ENCODE data around the gene RASA2. TPM values are rescaled to one million over a fixed set of nuclear protein-coding genes. Genes with fewer than 3 reads are reported as not detected.

RASA2 gene
- polyA plus RNA-seq, 1 of the 3 experiments (the other 2 are of a cell fraction) = 2.4 TPM

DNA sequence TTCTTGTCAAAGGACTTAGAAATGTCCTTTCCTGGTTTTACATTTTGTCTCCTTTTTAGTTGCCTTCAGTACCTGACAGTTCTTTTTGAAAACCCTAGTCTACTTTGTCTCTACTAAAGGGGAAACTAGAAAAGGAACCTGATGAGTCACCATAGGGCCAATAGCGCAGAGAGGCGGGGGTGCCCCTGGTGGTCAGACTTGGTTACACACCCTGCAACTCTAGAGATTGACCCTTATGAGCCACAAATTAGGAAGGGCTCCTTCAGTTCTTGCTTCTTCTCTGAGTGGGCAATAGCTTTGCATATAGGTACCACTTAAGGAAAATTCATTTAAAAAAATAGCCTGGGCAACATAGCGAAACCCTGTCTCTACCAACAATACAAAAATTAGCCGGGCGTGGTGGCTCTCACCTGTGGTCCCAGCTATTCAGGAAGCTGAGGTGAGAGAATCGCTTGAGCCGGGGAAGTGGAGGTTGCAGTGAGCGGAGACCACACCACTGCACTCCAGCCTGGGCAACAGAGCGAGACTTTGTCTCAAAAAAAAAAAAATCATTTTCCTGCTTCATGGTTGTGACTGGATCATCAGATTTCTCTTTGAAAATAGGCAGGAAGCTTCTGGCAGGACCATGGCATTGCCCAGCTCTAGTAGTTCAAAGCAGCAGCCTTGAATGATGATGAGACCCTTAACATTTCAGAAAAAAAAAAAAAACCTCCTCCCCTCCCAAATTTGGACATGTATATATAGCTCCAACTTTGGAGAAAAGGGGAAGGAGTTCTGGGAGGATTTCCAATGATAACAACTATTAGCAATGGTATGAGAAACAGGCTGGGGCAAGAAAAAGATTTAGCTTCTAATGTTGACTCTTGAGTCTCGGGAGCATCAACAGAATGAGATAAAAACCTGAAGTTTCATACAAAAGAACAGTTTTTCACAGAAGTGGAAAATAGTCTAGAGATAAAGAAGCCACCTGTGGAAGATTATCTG lies 45.2 kb upstream of the RASA2 start:
- Histone ChIP-seq H3K27ac (ENCODE audit: low read depth in 2 of 2, low read length in 1 of 2) (peak overlapping the region in 1 of 2 experiments; percentile 51; a peak in 3 of 4 replicates), H4K20me1 (ENCODE audit: insufficient read depth) (no peaks in the 10 kb centered on the region), H3K9me3 (no peaks in the 10 kb centered on the region), H3K9me2 (no peaks in the 10 kb centered on the region), H3K4me2 (peak overlapping the region; percentile 61; the same call in 1 of the 2 replicates), H3F3A (replicated peaks; ENCODE audit: insufficient read depth) (peaks cover 31% of the 10 kb centered on the region), H3K27me3 (ENCODE audit: insufficient read depth) (no peaks in the 10 kb centered on the region), H3K4me1 (ENCODE audit: control insufficient read depth in 1 of 2, insufficient read depth in 2 of 2, low read depth in 1 of 2, low read length in 1 of 2) (peaks cover 0 to 9% of the 10 kb centered on the region in 2 experiments; a peak in 2 of 4 replicates), H2AFZ (ENCODE audit: low read depth) (peak overlapping the region; percentile 38; the same call in 1 of the 2 replicates), H3K36me3 (replicated peaks in 1 of 2; ENCODE audit: control insufficient read depth in 1 of 2, insufficient read depth in 2 of 2, low read length in 1 of 2) (peaks cover 51 to 52% of the 10 kb centered on the region in 2 experiments), H3K9ac (no peak overlapping the region), H3K79me2 (ENCODE audit: insufficient read depth) (peaks cover 28% of the 10 kb centered on the region; the same call in 1 of the 2 replicates), H3K4me3 (ENCODE audit: low read depth in 2 of 2, low read length in 1 of 2) (no peak overlapping the region; a peak in 1 of 4 replicates)
- TF ChIP-seq JUND (IDR thresholded peaks at IDR 0.05) (peak; percentile 81), FOSL2 (IDR thresholded peaks at IDR 0.05; ENCODE audit: borderline replicate concordance, low read depth) (peak; percentile 92), SMC3 (IDR thresholded peaks at IDR 0.05; ENCODE audit: low read depth, low read length) (peak; percentile 41), CTCF (IDR thresholded peaks at IDR 0.05) (peak; percentile 95), RAD21 (IDR thresholded peaks at IDR 0.05; ENCODE audit: low read length) (peak; percentile 63), TEAD4 (IDR thresholded peaks at IDR 0.05; ENCODE audit: borderline replicate concordance, insufficient read depth) (no peak), TCF12 (IDR thresholded peaks at IDR 0.05) (no peak)
- peak; percentile 69 for DNase-seq
- 82% methylated on average over 10 of the region's 10 CpGs for WGBS (ENCODE audit: low lambda C conversion rate)
- ChIA-PET POLR2A (no interaction called here), CTCF (interaction anchor here (0.6 to 5.3 kb wide), 18 partner anchors 10 to 130 kb away, joined by 3 to 28 read pairs (median 4); no protein-coding TSS in a partner anchor)

DNA sequence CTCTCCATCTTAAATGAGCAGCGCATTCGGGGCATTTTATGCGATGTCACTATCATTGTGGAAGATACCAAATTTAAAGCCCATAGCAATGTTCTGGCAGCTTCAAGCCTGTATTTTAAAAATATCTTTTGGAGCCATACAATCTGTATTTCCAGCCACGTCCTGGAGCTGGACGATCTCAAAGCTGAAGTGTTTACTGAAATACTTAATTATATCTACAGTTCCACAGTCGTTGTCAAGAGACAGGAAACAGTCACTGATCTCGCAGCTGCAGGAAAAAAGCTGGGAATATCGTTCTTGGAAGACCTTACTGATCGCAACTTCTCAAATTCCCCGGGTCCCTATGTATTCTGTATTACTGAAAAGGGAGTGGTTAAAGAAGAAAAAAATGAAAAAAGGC lies 44.4 kb upstream of the RASA2 start:
- Histone ChIP-seq H3K27ac (ENCODE audit: low read depth in 2 of 2, low read length in 1 of 2) (peak overlapping the region in 1 of 2 experiments; percentile 51; a peak in 1 of 4 replicates), H3K36me3 (replicated peaks in 1 of 2; ENCODE audit: control insufficient read depth in 1 of 2, insufficient read depth in 2 of 2, low read length in 1 of 2) (peaks cover 56 to 58% of the 10 kb centered on the region in 2 experiments), H3K9me3 (no peaks in the 10 kb centered on the region), H3K4me3 (ENCODE audit: low read depth in 2 of 2, low read length in 1 of 2) (no peak overlapping the region), H2AFZ (ENCODE audit: low read depth) (no peak overlapping the region; the same call in 1 of the 2 replicates), H3K27me3 (ENCODE audit: insufficient read depth) (no peaks in the 10 kb centered on the region), H3K9me2 (no peaks in the 10 kb centered on the region), H3K4me1 (ENCODE audit: control insufficient read depth in 1 of 2, insufficient read depth in 2 of 2, low read depth in 1 of 2, low read length in 1 of 2) (peaks cover 0 to 9% of the 10 kb centered on the region in 2 experiments; a peak in 2 of 4 replicates), H3K4me2 (peak overlapping the region; percentile 61; the same call in 1 of the 2 replicates), H3K9ac (no peak overlapping the region), H3F3A (replicated peaks; ENCODE audit: insufficient read depth) (peaks cover 31% of the 10 kb centered on the region), H3K79me2 (ENCODE audit: insufficient read depth) (peaks cover 26% of the 10 kb centered on the region; the same call in 1 of the 2 replicates), H4K20me1 (ENCODE audit: insufficient read depth) (no peaks in the 10 kb centered on the region)
- ChIA-PET POLR2A (no interaction called here), CTCF (interaction anchor here (0.7 to 5.3 kb wide), 13 partner anchors 10 to 131 kb away, joined by 3 to 28 read pairs (median 4); no protein-coding TSS in a partner anchor)
- WGBS (ENCODE audit: low lambda C conversion rate) = 92% methylated on average over 10 of the region's 10 CpGs
- TF ChIP-seq YY1 (IDR thresholded peaks at IDR 0.05; ENCODE audit: low read depth) (no peak), NFIC (IDR thresholded peaks at IDR 0.05; ENCODE audit: borderline replicate concordance) (no peak)
- no peak for DNase-seq
